ENCODE measurements around the gene TOP1. TPM values are rescaled to one million over a fixed set of nuclear protein-coding genes. Genes with fewer than 3 reads are reported as not detected.

The TOP1 gene
- total and polyA plus RNA-seq, 4 donors: 39.7 to 62.7 (median 51.7) TPM

- Histone ChIP-seq H3K4me1 (ENCODE audit: control insufficient read depth in 5 of 5, insufficient read depth in 5 of 5, low read length in 5 of 5) (peaks cover 0 to 7% (median 0%) of the 10 kb centered on the region in 5 donors), H3K36me3 (ENCODE audit: control insufficient read depth in 4 of 4, insufficient read depth in 4 of 4, low read length in 4 of 4) (peaks cover 10 to 73% (median 58%) of the 10 kb centered on the region in 4 donors), H3K4me3 (no peak overlapping the region), H3K9me3 (ENCODE audit: control insufficient read depth in 4 of 4, insufficient read depth in 3 of 4, low read length in 3 of 4) (no peaks in the 10 kb centered on the region), H3K27me3 (ENCODE audit: control insufficient read depth in 3 of 3, insufficient read depth in 3 of 3, low read length in 2 of 3) (no peaks in the 10 kb centered on the region), H3K27ac (ENCODE audit: low read depth in 1 of 2, low read length in 1 of 2) (no peak overlapping the region), H3K9ac (ENCODE audit: insufficient read depth in 1 of 2, low read length in 2 of 2) (no peak overlapping the region)
- ATAC-seq (ENCODE audit: insufficient read depth, low FRiP score): no peak
- DNase-seq: no peak
- TF ChIP-seq CTCF (IDR thresholded peaks at IDR 0.05; ENCODE audit: control extremely low read depth, extremely low read depth): no peak
- 94 to 95% methylated on average over 11 of the region's 11 CpGs for WGBS, 2 donors
Observed at GRCh38 chr20:41163821-41164220, 135.2 kb downstream of the TOP1 start.

DNA sequence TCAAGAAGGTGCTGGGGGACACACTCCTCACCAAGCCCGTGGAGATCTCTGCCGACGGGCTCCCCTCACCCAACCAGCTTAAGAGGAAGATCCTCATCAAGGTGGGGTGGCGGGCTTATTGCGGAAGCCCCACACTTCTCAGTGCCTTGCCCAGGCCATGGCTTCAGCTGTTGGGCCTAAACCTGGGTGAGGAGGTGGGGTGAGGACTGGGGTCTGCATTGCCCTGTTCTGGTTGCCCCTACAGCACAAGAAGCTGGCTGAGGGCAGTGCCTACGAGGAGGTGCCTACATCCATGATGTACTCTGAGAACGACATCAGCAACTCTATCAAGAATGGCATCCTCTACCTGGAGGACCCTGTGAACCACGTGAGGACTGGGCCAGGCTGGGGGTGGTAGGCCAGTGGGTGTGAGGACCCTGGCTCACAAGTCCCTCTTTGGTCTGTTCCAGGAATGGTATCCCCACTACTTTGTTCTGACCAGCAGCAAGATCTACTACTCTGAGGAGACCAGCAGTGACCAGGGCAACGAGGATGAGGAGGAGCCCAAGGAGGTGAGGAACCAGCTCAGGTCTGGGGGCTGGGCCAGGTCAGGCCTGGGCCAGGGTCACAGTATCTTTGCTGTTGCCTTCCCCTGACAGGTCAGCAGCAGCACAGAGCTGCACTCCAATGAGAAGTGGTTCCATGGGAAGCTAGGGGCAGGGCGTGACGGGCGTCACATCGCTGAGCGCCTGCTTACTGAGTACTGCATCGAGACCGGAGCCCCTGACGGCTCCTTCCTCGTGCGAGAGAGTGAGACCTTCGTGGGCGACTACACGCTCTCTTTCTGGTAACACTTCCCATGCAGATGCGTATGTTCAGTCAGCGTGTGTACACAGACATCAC is 136.6 kb downstream of the TOP1 start:
- no peak for ATAC-seq (ENCODE audit: insufficient read depth, low FRiP score)
- H3K4me3 ChIP-seq: no peak overlapping the region
- DNase-seq: no peak
- H3K9ac ChIP-seq (ENCODE audit: insufficient read depth in 1 of 2, low read length in 2 of 2): no peak overlapping the region
- TF ChIP-seq CTCF (IDR thresholded peaks at IDR 0.05; ENCODE audit: control extremely low read depth, extremely low read depth): no peak
- H3K9me3 ChIP-seq (ENCODE audit: control insufficient read depth in 4 of 4, insufficient read depth in 3 of 4, low read length in 3 of 4): no peaks in the 10 kb centered on the region
- H3K27me3 ChIP-seq (ENCODE audit: control insufficient read depth in 3 of 3, insufficient read depth in 3 of 3, low read length in 2 of 3): no peaks in the 10 kb centered on the region
- peaks cover 0 to 6% (median 0%) of the 10 kb centered on the region in 5 donors for H3K4me1 ChIP-seq (ENCODE audit: control insufficient read depth in 5 of 5, insufficient read depth in 5 of 5, low read length in 5 of 5)
- H3K27ac ChIP-seq (ENCODE audit: low read depth in 1 of 2, low read length in 1 of 2): no peak overlapping the region
- WGBS, 2 donors: 89 to 91% methylated on average over 24 of the region's 24 CpGs
- H3K36me3 ChIP-seq (ENCODE audit: control insufficient read depth in 4 of 4, insufficient read depth in 4 of 4, low read length in 4 of 4): peaks cover 15 to 79% (median 63%) of the 10 kb centered on the region in 4 donors

DNA sequence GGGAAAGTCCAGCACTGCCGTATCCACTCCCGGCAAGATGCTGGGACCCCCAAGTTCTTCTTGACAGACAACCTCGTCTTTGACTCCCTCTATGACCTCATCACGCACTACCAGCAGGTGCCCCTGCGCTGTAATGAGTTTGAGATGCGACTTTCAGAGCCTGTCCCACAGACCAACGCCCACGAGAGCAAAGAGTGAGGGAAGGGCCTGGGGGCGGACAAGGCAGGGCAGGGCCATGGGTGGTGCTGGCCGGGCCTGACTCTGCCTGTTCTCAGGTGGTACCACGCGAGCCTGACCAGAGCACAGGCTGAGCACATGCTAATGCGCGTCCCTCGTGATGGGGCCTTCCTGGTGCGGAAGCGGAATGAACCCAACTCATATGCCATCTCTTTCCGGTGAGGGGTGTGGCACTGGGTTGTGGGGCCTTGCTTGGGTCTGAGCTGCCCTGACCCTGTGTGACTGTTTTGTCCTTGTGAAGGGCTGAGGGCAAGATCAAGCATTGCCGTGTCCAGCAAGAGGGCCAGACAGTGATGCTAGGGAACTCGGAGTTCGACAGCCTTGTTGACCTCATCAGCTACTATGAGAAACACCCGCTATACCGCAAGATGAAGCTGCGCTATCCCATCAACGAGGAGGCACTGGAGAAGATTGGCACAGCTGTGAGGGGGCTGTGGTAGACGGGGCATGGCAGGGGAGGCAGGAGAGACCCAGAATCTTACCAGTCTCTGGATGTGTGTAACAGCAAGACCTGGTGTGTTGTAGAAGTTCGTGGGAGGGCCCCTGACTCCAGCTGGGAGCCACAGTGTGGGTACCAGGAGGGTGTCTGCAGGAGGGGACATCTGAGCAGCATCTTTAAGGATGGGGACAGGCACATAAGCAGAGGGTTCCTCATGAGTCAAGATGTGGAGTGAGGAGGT is 137.8 kb downstream of the TOP1 start:
- H3K4me3 ChIP-seq: no peak overlapping the region
- TF ChIP-seq CTCF (IDR thresholded peaks at IDR 0.05; ENCODE audit: control extremely low read depth, extremely low read depth): no peak
- no peaks in the 10 kb centered on the region for H3K27me3 ChIP-seq (ENCODE audit: control insufficient read depth in 3 of 3, insufficient read depth in 3 of 3, low read length in 2 of 3)
- ATAC-seq (ENCODE audit: insufficient read depth, low FRiP score) (no peak), DNase-seq (no peak)
- 93 to 95% methylated on average over 27 of the region's 27 CpGs for WGBS, 2 donors
- no peaks in the 10 kb centered on the region for H3K9me3 ChIP-seq (ENCODE audit: control insufficient read depth in 4 of 4, insufficient read depth in 3 of 4, low read length in 3 of 4)
- H3K36me3 ChIP-seq (ENCODE audit: control insufficient read depth in 4 of 4, insufficient read depth in 4 of 4, low read length in 4 of 4): peaks cover 15 to 83% (median 64%) of the 10 kb centered on the region in 4 donors
- H3K27ac ChIP-seq (ENCODE audit: low read depth in 1 of 2, low read length in 1 of 2): no peak overlapping the region
- no peak overlapping the region for H3K9ac ChIP-seq (ENCODE audit: insufficient read depth in 1 of 2, low read length in 2 of 2)
- peaks cover 0 to 4% (median 0%) of the 10 kb centered on the region in 5 donors for H3K4me1 ChIP-seq (ENCODE audit: control insufficient read depth in 5 of 5, insufficient read depth in 5 of 5, low read length in 5 of 5)

All from lung (tissue), 12 donors.